GM19324 (cell line): ENCODE measurements around the gene MRPL12.

Experiments used
- ATAC-seq: cut with Tn5 transposase; IDR thresholded peaks from one replicate; pipeline ENCODE4 v1.9.1; 2021; ENCODE audit warnings: mild to moderate bottlenecking, moderate library complexity; ENCODE audit not compliant: unreplicated experiment, low FRiP score

MRPL12 gene

DNA sequence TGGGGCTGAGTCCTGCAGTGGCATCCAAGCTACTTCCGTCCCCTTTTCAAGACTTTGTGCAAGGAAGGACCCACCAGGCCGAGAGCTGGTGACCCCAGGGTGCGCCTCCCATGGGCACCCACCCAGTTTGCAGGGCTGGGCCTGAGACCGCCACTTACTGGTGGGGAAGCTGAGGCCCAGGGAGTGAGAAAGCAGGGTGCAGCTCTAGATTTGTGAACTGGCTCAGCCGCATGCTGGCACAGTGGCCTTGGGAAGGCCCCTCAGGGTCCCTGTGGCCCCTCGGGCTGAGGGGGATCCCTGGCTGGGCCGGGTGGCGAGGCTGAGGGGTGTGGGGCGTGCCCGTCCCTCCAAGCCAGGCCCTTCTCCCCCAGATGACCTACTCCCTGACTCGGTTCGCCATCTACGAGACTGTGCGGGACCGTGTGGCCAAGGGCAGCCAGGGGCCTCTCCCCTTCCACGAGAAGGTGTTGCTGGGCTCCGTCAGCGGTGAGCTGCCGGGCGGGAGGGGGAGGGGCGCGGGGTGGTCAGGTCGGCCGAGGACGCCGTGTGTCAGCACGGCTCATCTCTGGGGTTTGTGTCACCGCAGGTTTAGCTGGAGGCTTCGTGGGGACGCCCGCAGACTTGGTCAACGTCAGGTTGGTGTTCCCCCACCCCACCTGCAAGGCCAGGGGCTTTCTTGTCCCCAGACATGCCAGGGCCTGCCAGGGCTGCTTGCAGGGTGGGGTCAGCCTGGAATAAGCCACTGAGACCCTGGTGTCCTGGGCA lies 12.1 kb downstream of the MRPL12 start:
- no peak for ATAC-seq

DNA sequence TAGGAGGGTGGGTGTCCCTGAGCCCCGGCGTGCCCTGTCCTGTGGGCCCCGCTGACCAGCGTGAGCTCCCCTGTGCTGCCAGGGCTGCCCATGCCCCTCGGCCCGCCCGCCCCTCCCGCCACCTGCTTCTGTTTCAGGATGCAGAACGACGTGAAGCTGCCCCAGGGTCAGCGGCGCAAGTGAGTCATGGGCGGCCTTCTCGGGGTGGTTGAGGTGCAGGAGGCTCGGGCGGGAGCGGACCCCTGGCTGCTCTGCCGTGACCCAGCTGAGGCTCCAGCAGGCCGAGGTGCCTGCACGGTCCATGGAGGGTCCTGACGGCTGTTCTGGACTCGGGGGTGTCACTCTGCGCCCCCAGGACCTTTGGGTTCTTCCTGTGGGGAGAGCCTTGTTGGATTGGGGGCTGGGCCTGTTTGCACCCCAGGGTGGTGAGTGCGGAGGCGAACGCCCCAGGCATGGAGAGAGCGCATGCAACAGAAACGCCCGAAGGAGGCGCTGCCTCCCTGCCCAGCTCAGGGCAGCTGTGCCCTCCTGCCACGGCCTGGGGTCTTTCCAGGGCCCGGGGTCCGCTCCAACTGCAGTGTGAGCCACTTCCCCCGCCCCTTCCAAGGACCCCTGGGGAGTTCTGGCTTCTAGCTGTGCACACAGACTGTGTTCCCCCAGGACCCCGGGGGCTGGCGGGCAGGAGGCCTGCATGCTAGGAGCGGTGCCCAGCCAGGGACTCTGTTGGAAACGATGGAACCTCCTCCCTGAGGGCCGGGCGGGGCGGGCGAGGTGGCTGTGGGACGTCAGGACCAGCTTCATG lies 12.9 kb downstream of the MRPL12 start:
- no peak for ATAC-seq

- no peak for ATAC-seq
These were observed 13.5 kb downstream of the MRPL12 start for GRCh38 chr17:81716674-81716996.

DNA sequence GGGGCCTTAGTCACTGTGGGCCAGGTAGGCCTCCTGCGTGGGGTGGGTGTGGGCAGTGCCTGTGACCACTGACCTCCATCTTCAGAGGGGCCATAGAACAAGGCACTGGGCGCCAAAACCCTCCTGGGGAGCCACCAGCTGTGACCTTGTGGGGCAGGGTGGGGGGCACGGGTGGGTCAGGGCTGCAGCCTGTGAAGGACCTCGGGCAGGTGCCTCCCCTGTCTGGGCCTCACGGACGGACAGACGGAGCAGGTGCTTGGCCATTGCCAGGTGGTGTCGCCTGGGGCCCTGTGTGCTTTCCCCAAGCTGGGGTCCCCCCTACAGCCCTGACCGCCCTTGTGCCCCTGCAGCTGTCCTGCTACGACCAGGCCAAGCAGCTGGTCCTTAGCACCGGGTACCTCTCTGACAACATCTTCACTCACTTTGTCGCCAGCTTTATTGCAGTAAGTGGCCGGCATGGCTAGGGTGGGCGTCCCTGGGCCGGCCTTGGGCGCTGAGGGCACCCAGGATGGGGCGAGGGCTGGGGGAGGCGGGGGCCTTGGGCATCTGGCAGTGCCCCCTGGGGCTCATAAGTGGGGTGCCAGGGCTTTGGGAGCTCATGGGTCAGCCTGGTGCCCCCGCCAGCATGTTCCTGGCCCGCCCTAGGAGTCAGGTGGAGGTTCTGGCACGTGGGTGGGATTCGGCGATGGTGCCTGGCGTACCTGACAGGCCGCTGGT lies 14.0 kb downstream of the MRPL12 start:
- no peak for ATAC-seq

DNA sequence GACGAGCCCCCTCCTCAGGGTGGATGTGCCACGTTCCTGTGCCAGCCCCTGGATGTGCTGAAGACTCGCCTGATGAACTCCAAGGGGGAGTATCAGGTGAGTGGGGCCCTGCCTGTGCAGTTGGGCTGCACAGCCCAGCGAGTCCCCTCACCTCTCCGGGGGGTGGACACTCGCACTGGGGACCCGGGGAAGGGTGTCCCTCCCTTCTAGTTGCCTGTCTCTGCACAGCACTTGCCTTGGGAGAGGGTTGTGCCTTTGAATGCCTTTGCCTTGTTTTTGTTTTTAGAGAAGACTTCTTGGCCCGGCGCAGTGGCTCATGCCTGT lies 14.6 kb downstream of the MRPL12 start:
- ATAC-seq: no peak

DNA sequence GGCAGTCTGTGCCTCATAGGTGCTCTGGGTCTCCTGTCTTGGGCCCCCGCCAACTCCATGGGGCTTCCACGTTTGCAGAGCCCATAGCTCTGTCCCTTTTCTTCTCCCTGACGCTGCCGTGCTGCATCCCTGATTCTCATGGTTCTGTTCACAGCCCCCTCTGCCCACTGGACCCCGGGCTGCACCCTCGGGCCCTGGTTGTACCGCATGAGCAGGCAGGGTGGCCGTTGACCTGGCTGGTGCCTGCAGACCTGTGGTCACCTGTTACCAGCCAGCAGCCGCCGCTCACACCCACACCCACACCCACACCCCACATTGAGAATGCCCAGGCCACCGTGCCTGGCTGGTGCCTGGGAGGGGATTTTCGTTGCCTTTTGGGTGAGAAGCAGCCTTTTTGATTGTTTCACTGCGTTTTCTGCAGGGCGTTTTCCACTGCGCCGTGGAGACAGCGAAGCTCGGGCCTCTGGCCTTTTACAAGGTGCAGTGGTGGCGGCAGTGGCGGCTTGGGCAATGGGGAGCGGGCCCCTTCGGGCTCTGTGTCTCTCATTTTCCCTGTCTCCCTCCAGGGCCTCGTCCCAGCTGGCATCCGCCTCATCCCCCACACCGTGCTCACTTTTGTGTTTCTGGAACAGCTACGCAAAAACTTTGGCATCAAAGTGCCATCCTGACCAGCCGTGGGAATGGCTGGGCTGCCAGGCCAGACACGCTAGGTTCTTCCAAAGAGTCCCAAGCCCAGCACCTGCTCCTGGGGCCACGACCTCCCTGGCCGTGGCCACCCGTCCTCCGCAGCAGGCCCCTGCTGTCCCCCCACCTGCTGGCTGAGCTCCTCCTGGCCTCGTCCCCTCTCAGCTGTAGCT lies 16.5 kb downstream of the MRPL12 start:
- no peak for ATAC-seq

DNA sequence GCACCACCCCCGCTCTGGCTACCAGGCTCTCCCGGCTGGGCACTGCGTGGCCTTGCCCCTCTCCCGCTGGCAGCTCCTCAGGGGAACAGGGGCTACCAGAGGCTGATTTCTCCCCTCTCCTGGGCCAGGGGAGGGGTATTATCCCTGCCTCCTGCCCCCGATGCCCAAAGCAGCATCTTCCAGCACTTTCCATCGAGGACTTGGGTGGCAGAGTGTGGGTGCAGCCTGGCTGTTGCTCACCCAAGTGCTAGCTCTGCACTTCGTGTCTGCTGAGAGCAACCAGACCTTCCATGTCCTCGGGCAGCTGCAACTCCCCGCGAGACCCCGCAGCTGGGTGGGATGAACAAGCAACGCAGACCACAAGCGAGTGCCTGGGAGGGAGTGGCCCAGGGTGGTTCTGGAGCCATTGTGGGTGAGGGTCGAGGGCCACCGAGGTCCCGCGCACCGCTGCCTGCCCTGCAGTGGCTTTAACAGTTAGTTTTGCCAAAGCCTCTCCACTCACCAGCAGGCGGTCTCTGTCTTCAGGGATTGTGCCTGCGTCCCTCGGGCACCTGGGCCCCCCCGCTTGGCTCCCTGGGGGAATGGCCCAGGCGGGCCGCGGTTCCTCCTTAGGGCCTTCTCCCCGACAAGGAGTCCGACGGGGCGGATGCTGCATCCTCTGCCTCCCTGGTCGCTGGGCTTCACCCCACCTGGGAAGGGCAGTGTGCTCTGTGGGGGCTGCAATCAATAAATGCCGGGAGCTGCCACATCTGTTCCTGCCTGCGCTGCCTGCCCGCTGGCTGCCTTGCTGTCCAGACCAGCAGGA lies 17.3 kb downstream of the MRPL12 start:
- no peak for ATAC-seq

GRCh38 chr17:81722184-81723120 lies 19.3 kb downstream of the MRPL12 start:
- no peak for ATAC-seq

GRCh38 chr17:81723651-81724209 lies 20.6 kb downstream of the MRPL12 start:
- ATAC-seq: no peak

DNA sequence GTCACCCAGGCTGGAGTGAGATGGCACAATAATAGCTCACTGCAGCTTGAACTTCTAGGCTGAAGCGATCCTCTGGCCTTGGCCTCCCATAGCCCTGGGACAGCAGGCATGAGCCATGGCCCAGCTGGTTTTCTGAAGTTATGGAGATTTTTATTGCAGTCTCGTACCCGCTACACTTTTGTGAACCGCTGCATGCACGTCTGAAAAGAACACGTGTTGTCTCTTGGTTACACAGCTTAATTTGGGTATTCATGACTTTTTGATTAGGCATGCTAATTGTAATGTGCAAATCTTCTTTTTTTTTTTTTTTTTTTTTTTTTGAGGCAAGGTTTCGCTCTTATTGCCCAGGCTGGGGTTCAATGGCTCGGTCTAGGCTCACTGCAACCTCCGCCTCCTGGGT lies 22.3 kb downstream of the MRPL12 start:
- ATAC-seq: no peak

- ATAC-seq: no peak
These were observed 22.8 kb downstream of the MRPL12 start for GRCh38 chr17:81726004-81726403.

GRCh38 chr17:81727324-81728031 lies 24.3 kb downstream of the MRPL12 start:
- no peak for ATAC-seq

DNA sequence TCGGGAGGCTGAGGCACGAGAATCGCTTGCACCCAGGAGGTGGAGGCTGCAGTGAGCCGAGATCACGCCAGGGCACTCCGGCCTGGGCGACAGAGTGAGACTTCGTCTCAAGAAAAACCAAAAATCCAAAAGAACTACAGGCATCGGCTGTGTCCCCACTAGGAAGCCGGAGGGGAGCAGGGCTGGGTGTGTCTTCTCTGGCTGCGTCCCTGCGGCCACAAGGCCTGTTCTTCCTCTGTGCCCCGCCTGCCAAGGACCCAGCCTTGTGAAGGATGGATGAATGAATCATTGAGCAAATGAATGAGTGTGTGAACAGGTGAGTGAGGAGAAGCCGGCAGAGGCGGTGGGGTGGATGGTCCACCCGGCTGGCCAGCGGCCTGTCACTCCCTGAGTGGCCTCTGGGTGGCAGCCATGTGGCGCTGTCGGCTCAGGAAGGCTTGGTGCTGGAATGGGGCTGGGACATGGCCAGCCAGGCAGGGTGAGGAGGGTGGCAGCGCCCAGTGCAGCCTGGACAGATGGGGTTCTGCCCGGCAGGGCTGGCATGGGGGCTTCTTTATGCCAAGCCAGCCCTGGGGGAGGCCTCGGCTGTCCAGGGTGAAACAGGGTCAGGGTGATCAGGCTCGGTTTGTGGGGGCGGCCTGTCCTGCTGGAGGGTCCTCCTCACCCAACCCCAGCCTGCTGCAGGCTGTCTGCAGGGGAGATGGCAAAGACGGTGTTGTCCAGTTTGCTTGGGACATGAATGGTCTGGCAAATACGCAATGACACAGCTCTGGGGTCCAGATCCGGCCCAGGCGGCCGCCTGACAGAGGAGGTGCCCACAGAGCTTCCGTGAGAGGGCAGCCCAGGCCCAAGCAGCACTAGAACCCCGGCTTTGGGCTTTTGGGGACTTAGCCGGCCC lies 30.6 kb downstream of the MRPL12 start:
- ATAC-seq: no peak

DNA sequence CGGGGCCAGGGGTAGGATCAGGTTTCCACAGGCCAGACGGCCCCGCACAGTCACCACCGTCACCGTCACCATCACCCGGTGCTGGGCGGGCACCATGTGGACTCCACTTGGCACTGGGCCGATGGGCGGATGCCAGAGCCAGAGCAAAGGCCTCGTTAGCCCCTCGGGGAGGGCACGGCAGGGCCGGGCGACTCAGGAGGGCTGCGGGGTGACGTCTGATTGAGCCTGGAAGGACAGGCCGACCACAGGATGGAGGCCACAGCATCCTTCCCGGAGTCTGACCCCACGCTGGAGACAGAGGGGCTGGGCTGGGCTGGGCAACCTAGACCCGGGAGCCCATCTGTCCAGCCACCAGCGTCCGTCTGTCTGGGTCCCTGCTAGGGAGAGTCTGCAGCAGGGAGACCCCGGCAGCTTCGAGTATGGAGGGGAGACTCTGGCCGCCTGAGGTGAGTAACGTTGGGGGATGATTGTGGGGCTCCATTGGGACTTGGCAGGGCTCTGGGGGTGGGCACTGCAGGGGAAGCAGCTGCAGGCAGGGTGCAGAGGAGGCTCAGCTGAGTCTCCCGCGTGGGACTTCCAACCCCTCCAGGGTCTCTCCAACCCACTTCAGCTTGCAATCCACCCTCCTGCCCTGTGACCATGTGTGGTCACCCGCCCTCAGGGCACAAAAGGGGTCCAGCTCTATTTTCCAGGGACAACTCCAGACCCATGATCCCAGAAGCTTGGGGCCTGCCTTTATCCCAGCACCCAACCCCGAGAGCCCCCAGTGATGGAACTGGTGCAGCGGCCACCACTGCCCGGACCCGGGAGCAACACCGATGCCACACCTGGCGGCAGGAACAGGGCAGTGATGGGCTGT lies 31.5 kb downstream of the MRPL12 start:
- ATAC-seq: no peak

DNA sequence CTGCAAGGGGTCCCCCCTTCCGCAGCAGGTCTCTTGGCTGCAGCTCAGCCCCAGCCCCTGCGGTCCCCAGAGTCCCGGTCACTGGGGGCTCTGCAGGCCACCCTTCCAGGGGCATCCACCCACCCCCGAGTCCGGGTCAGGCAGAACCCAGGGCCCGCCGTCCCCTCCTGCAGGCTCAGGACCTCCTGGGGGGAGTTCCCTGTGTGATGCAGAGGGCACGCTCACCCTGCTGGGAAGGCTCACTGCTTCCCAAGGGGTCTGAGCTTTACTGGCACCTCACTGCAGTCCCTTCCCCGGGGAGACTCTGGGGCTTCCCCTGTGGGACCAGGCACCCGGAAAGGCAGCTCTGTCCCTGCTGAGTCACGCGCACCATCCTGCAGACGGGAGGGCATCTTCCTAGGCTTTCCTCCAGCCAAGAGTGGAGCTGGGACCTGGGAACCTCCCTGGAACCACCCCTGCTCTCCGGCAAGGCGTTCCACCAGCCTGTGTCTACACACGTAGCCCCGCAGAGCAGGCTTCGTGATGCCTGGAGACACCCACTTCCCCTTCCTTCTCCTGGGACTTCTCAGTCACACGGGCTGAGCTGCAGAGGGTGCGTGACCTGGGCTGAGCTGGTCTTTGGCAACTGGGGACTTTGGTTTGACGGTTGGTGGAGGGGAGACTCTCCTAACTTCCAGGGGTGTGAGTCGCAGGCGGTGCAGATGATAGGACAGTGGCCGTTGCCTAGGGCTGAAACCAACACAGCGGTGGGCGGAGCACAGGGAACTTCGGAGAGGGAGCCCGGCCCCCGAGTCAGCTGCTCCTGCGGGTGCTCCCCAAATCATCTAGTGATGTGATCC lies 32.3 kb downstream of the MRPL12 start:
- no peak for ATAC-seq
